Endothelial cell of umbilical vein (primary cell): Measurements from ENCODE around the gene PDIA5. TPM values are rescaled to one million over a fixed set of nuclear protein-coding genes. Genes with fewer than 3 reads are reported as not detected.
A peak's percentile ranks its signal among the peaks of the same experiment; 100 is the strongest.

ENCODE experiments used
- BruUV-seq: library from RNA; stranded (reverse); fragments of 400-500 nt; replicated peaks from 2 replicates; lab custom pipeline; 2021; lab: Mats Ljungman, UMichigan
- CTCF ChIA-PET: fragments of 300-600, 350-600 bp; sonication (Branson Sonifier 250); formaldehyde crosslinking; loops from one replicate; lab custom pipeline; 2021; ENCODE audit warnings: antibody characterized with exemption, inconsistent platforms; lab: Charles Lee
- POLR2A ChIA-PET: fragments of 300-600, 350-600 bp; sonication (Branson Sonifier 250); formaldehyde crosslinking; loops from one replicate; lab custom pipeline; 2021; ENCODE audit warnings: antibody characterized with exemption, inconsistent platforms; lab: Charles Lee
- DNase-seq: peaks from one replicate; pipeline ENCODE4 v3.0.0-alpha.2; 2011; ENCODE audit warnings: low read depth, low spot score
- FAIRE-seq: peaks from 2 replicates; lab custom pipeline; 2011; peaks lifted over from hg19 to GRCh38; lab: Jason Lieb, UNC
- H2AFZ ChIP-seq: 2 replicates; pipeline ENCODE4 v1.6.0; 2012; ENCODE audit warnings: low read depth, low read length, control low read depth, inconsistent platforms
- H3K27ac ChIP-seq: 2 replicates; pipeline ENCODE4 v1.5.1; 2011; ENCODE audit warnings: low read depth, mild to moderate bottlenecking, control low read depth, low read length, moderate library complexity; ENCODE audit not compliant: insufficient read depth
- H3K27me3 ChIP-seq, 2 experiments: 2 replicates each; pipeline versions ENCODE4 v1.6.0 to v1.6.1; 2011; ENCODE audit warnings: low read length in 2 of 2, mixed read lengths in 1 of 2; ENCODE audit not compliant: control insufficient read depth in 2 of 2, insufficient read depth in 2 of 2
- H3K36me3 ChIP-seq, 2 experiments: 2 replicates in 1 of 2; 3 replicates in 1 of 2; pipeline ENCODE4 v1.5.1; 2011; ENCODE audit warnings: low read length in 2 of 2, mild to moderate bottlenecking in 1 of 2, moderate library complexity in 1 of 2; ENCODE audit not compliant: control insufficient read depth in 2 of 2, insufficient read depth in 2 of 2; ENCODE audit errors: extremely low read depth in 1 of 2
- H3K4me1 ChIP-seq: 3 replicates; pipeline ENCODE4 v1.5.1; 2011; ENCODE audit warnings: mild to moderate bottlenecking, low read length; ENCODE audit not compliant: control insufficient read depth, insufficient read depth; ENCODE audit errors: extremely low read depth
- H3K4me2 ChIP-seq: 2 replicates; pipeline ENCODE4 v1.6.1; 2011; ENCODE audit warnings: low read length, control low read depth, mixed read lengths; ENCODE audit not compliant: insufficient read depth
- H3K4me3 ChIP-seq, 3 experiments: fragments of 200-600 bp in 1 of 3; sonication (generic), shearing (Covaris generic) in 1 of 3; replicated peaks in 1 of 3; 2 replicates each; pipeline ENCODE4 v1.5.1; 2011 to 2016; ENCODE audit warnings: control low read depth in 3 of 3, low read length in 3 of 3, mild to moderate bottlenecking in 2 of 3, inconsistent platforms in 1 of 3, low read depth in 1 of 3, moderate library complexity in 1 of 3; ENCODE audit not compliant: insufficient read depth in 1 of 3
- H3K79me2 ChIP-seq: 2 replicates; pipeline ENCODE4 v1.6.0; 2012; ENCODE audit warnings: low read length, inconsistent platforms; ENCODE audit not compliant: control insufficient read depth, insufficient read depth
- H3K9ac ChIP-seq: replicated peaks from 2 replicates; pipeline ENCODE3; 2011; ENCODE audit warnings: low read length, control low read depth; ENCODE audit not compliant: insufficient read depth; ENCODE audit errors: extremely low read depth
- H3K9me1 ChIP-seq: replicated peaks from 3 replicates; pipeline ENCODE4 v1.6.0; 2011; ENCODE audit warnings: mild to moderate bottlenecking, low read length; ENCODE audit not compliant: control insufficient read depth, insufficient read depth; ENCODE audit errors: extremely low read depth
- H3K9me3 ChIP-seq: replicated peaks from 2 replicates; pipeline ENCODE4 v1.5.1; 2012; ENCODE audit warnings: low read length, inconsistent platforms; ENCODE audit not compliant: control insufficient read depth, insufficient read depth
- H4K20me1 ChIP-seq: replicated peaks from 2 replicates; pipeline ENCODE3; 2011; ENCODE audit warnings: mild to moderate bottlenecking, low read length; ENCODE audit not compliant: control insufficient read depth, insufficient read depth; ENCODE audit errors: extremely low read depth
- CTCF ChIP-seq, 2 donors: IDR thresholded peaks; 1 replicate in 1 of 2; 2 replicates in 1 of 2; pipeline ENCODE4 v1.5.1; 2011; ENCODE audit warnings: low read length in 2 of 2, mild to moderate bottlenecking in 2 of 2, moderate library complexity in 2 of 2, control low read depth in 1 of 2, inconsistent platforms in 1 of 2, low read depth in 1 of 2; ENCODE audit not compliant: insufficient read depth in 1 of 2; ENCODE audit errors: extremely low read depth in 1 of 2
- EZH2 ChIP-seq: IDR thresholded peaks from 2 replicates; pipeline ENCODE4 v1.6.1; 2012; ENCODE audit warnings: borderline replicate concordance, low read depth, mild to moderate bottlenecking, moderate library complexity, low read length, inconsistent platforms; ENCODE audit not compliant: severe bottlenecking
- FOS ChIP-seq: IDR thresholded peaks from 2 replicates; pipeline ENCODE4 v1.6.1; 2011; ENCODE audit warnings: mild to moderate bottlenecking, low read length, moderate library complexity, borderline replicate concordance; ENCODE audit not compliant: insufficient read depth
- GATA2 ChIP-seq: IDR thresholded peaks from 2 replicates; pipeline ENCODE4 v1.7.0; 2011; ENCODE audit warnings: low read depth, mild to moderate bottlenecking, moderate library complexity, mixed read lengths, low read length; ENCODE audit not compliant: insufficient read length, insufficient read depth
- JUN ChIP-seq: IDR thresholded peaks from 2 replicates; pipeline ENCODE4 v1.6.1; 2011; ENCODE audit warnings: borderline replicate concordance, low read depth; ENCODE audit not compliant: insufficient read length, insufficient read depth
- MAX ChIP-seq: IDR thresholded peaks from 2 replicates; pipeline ENCODE4 v1.6.1; 2011; ENCODE audit not compliant: insufficient read depth, insufficient read length
- MYC ChIP-seq: IDR thresholded peaks from one replicate; pipeline ENCODE4 v1.6.1; 2011; ENCODE audit warnings: mild to moderate bottlenecking, low read depth, low read length
- POLR2A ChIP-seq: IDR thresholded peaks from 2 replicates; pipeline ENCODE4 v1.6.1; 2012; ENCODE audit warnings: low read depth, mild to moderate bottlenecking, control low read depth, low read length
- POLR2AphosphoS5 ChIP-seq: IDR thresholded peaks from 2 replicates; pipeline ENCODE4 v1.6.1; 2012; ENCODE audit warnings: low read depth, mild to moderate bottlenecking, control low read depth, low read length, moderate library complexity; ENCODE audit not compliant: insufficient read depth
- dilution Hi-C: fragments of 300-500 bp; cut with MboI; formaldehyde crosslinking; loops from one replicate; pipeline ENCODE4 v1.15.0; 2019; ENCODE audit warnings: low sequenced_read_pairs; ENCODE audit not compliant: extremely low pct_ligation_motif_present
- intact Hi-C: fragments of 100-400 bp; cut with micrococcal nuclease; formaldehyde crosslinking; loops from one replicate; pipeline ENCODE4 v1.10.0; 2022
- polyA plus RNA-seq, 4 experiments: library from polyadenylated mRNA; depleted of rRNA in 3 of 4; stranded (reverse) in 3 of 4; unstranded in 1 of 4; fragments of >200 nt; gene quantifications; 2 replicates each; pipeline versions ENCODE4 v1.2.1 to v1.2.3, GENCODE V29; 2011 to 2012; ENCODE audit warnings: missing spikeins in 1 of 4
- total RNA-seq: library from RNA; stranded (reverse); gene quantifications from 2 replicates; pipeline ENCODE4 v1.2.3, GENCODE V29; 2021

PDIA5 gene
- total and polyA plus RNA-seq, 2 donors (not counting 3 experiments of a cell fraction or from before 2014, with no cell fraction given), result 55.7 to 85.6 TPM

GRCh38 chr3:123201557-123202427 lies 135.0 kb downstream of the PDIA5 start, which contains the start of gene SEC22A:
Gene SEC22A (plus strand): TSS chr3:123201943. CDS start chr3:123209218, 7,275 bp downstream.
- Histone ChIP-seq H3K4me1 (peaks cover 11% of the 10 kb centered on the region), H4K20me1 (no peaks in the 10 kb centered on the region), H3K4me2 (peak within 1 kb of the TSS; percentile 94), H3K9ac (peak within 1 kb of the TSS; percentile 86), H3K36me3 (no peaks in the 10 kb centered on the region), H3K4me3 (peak within 1 kb of the TSS; percentile 67 to 93 (median 80)), H3K27ac (peak within 1 kb of the TSS; percentile 52), H3K9me3 (no peaks in the 10 kb centered on the region), H2AFZ (peak within 1 kb of the TSS; percentile 97), H3K27me3 (no peaks in the 10 kb centered on the region), H3K79me2 (peaks cover 26% of the 10 kb centered on the region), H3K9me1 (no peaks in the 10 kb centered on the region)
- DNase-seq, result peak; percentile 95
- CTCF ChIA-PET, result interaction anchor here (0.6 to 1.9 kb wide), 7 partner anchors 9 to 179 kb away, joined by 3 to 6 read pairs (median 3); no protein-coding TSS in a partner anchor
- peak; percentile 93 for FAIRE-seq
- TF ChIP-seq CTCF (IDR thresholded peaks at IDR 0.05; ENCODE audit: extremely low read depth in 1 of 2, insufficient read depth in 1 of 2, low read depth in 1 of 2, low read length in 2 of 2) (no peak), MYC (no peak), MAX (peak; percentile 41), POLR2AphosphoS5 (peak; percentile 92), POLR2A (peak; percentile 79), GATA2 (no peak), JUN (no peak), FOS (no peak), EZH2 (no peak)
- intact Hi-C loops (loop anchor here (2.0 to 5.0 kb wide), 3 partner anchors 134 to 407 kb away; partner anchors contain the start of genes PDIA5 and SLC49A4), dilution Hi-C loops (no loop called here)
- no TSS peak for BruUV-seq
- POLR2A ChIA-PET, result no interaction called here
